HEK293T (cell line): ENCODE results near the gene BLOC1S5.

ENCODE experiments used
- ARNT ChIP-seq: fragments of 450-650 bp; IDR thresholded peaks from 2 replicates; pipeline ENCODE4 v1.6.1; 2017; ENCODE audit warnings: mild to moderate bottlenecking
- SP1 ChIP-seq: fragments of 450-650 bp; IDR thresholded peaks from 2 replicates; pipeline ENCODE4 v1.6.1; 2017

DNA sequence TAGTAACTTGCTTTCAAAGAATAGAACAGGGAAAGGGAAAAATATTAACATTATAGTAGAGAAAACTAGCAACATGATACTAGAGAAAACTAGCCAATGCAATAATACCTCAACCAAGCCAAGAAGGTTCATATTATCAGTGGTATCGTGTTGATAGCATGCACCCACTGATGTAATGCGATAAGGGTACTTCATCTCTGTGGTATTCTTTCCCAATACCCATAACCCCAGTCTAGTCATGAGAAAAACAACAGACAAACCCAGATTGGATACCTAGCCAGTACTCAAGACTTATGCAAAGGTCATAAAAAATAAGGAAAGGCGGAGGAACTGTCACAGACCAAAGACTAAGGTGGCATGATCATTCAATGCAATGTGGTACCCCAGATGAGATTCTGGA is 21.0 kb downstream of the BLOC1S5 start:
- TF ChIP-seq ARNT (no peak), SP1 (no peak)
